DOHH2 (cell line): ENCODE results near the gene CCDC15.

Source experiments
- H3F3A ChIP-seq: fragments of 200-600 bp; sonication (generic), shearing (Covaris generic); 2 replicates; pipeline ENCODE4 v1.6.0; 2016; ENCODE audit warnings: antibody characterized with exemption, mild to moderate bottlenecking; ENCODE audit not compliant: control insufficient read depth, insufficient read depth
- H3K27ac ChIP-seq: fragments of 200-600 bp; sonication (generic); 2 replicates; pipeline ENCODE4 v1.5.1; 2014; ENCODE audit warnings: low read depth, mild to moderate bottlenecking, low read length, moderate library complexity
- H3K27me3 ChIP-seq: fragments of 200-600 bp; sonication (generic); 2 replicates; pipeline ENCODE4 v1.6.1; 2014; ENCODE audit warnings: mild to moderate bottlenecking, low read length, mixed read lengths; ENCODE audit not compliant: control insufficient read depth
- H3K36me3 ChIP-seq: fragments of 200-600 bp; sonication (generic); 2 replicates; pipeline ENCODE4 v1.6.1; 2014; ENCODE audit warnings: mild to moderate bottlenecking, low read length, moderate library complexity, mixed read lengths; ENCODE audit not compliant: control insufficient read depth
- H3K4me1 ChIP-seq: fragments of 200-600 bp; sonication (generic); 2 replicates; pipeline ENCODE4 v1.6.1; 2014; ENCODE audit warnings: mild to moderate bottlenecking, low read length, mixed read lengths; ENCODE audit not compliant: control insufficient read depth
- H3K4me2 ChIP-seq: fragments of 200-600 bp; sonication (generic); 2 replicates; pipeline ENCODE4 v1.6.0; 2014; ENCODE audit warnings: mild to moderate bottlenecking, low read length, moderate library complexity
- H3K4me3 ChIP-seq: fragments of 200-600 bp; sonication (generic); 2 replicates; pipeline ENCODE4 v1.5.1; 2014; ENCODE audit warnings: mild to moderate bottlenecking, low read length, mixed read lengths
- H3K79me2 ChIP-seq: fragments of 200-600 bp; sonication (generic); 2 replicates; pipeline ENCODE4 v1.6.1; 2014; ENCODE audit warnings: mild to moderate bottlenecking, low read length, mixed read lengths; ENCODE audit not compliant: control insufficient read depth
- H3K9me2 ChIP-seq: fragments of 200-600 bp; sonication (generic); replicated peaks from 2 replicates; pipeline ENCODE4 v1.6.1; 2014; ENCODE audit warnings: mild to moderate bottlenecking, low read length, mixed read lengths; ENCODE audit not compliant: control insufficient read depth
- H3K9me3 ChIP-seq: fragments of 200-600 bp; sonication (generic); 2 replicates; pipeline ENCODE4 v1.6.1; 2014; ENCODE audit warnings: antibody characterized with exemption, low read length, mixed read lengths; ENCODE audit not compliant: control insufficient read depth, insufficient read depth
- H4K20me1 ChIP-seq: fragments of 200-600 bp; sonication (generic); 2 replicates; pipeline ENCODE4 v1.6.0; 2014; ENCODE audit warnings: low read depth, mild to moderate bottlenecking, antibody characterized with exemption, low read length, moderate library complexity; ENCODE audit not compliant: control insufficient read depth, insufficient read depth
- CTCF ChIP-seq: fragments of 200-600 bp; sonication (generic); IDR thresholded peaks from one replicate; pipeline ENCODE4 v1.5.1; 2014; ENCODE audit warnings: antibody characterized with exemption, mild to moderate bottlenecking, low read depth, low read length; ENCODE audit not compliant: poor library complexity, severe bottlenecking
- EZH2phosphoT487 ChIP-seq: fragments of 200-600 bp; sonication (generic); IDR thresholded peaks from 2 replicates; pipeline ENCODE4 v1.6.1; 2017; ENCODE audit warnings: borderline replicate concordance, mild to moderate bottlenecking, antibody characterized with exemption, low read length, moderate library complexity, mixed read lengths

CCDC15 gene

DNA sequence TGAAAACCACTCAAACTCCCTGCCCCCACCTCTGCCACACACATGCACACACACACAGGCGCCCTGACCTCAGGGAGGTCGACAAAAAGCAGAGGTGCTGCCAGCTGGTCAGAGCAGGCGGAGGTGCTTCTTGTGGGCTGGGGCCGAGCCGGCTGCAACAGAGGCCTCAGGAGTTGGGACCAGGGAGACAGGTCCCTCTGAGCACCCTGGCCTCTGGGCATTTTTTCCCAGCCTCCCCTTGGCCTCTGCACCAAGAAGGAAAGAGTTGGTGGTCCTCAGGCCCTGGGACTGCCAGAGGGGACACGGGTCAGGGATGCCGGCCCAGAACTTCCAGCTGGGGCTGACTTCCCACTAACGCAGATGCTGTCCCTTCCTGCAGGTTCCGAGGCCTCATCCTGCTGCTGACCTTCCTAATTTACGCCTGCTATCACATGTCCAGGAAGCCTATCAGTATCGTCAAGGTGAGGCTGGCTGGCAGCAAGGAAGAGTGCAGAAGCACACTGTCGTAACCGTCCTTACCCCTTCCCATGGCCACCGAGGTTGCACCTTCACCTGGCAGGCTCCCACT is 122.5 kb downstream of the CCDC15 start:
- no peak overlapping the region for H3K4me2 ChIP-seq
- no peaks in the 10 kb centered on the region for H3K79me2 ChIP-seq
- H4K20me1 ChIP-seq: no peaks in the 10 kb centered on the region
- no peaks in the 10 kb centered on the region for H3F3A ChIP-seq
- H3K4me1 ChIP-seq: peaks cover 28% of the 10 kb centered on the region
- H3K27ac ChIP-seq: no peak overlapping the region
- no peaks in the 10 kb centered on the region for H3K27me3 ChIP-seq
- H3K9me3 ChIP-seq: no peaks in the 10 kb centered on the region
- H3K4me3 ChIP-seq: no peak overlapping the region
- TF ChIP-seq CTCF (no peak), EZH2phosphoT487 (no peak)
- H3K9me2 ChIP-seq: no peaks in the 10 kb centered on the region
- H3K36me3 ChIP-seq: no peaks in the 10 kb centered on the region

DNA sequence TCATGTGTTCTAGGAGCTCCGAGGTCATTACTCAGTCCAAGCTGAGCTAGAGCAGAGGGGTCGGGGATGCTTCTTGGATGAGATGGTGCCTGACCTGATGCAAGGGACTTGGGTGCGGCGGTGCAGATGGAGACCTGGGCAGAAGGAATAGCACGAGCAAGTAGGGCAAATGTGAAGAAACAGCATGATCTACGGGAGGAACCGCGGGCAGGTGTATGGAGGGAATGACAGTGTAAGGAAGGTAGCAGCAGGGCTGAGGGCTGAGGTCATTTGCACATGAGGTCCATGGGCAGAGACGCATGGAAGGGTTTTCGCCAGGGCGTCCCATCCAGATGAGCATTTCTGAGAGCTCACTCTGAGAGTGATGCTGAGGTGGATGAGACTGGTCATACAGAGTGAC is 124.0 kb downstream of the CCDC15 start:
- no peaks in the 10 kb centered on the region for H3K9me2 ChIP-seq
- H3K27ac ChIP-seq: no peak overlapping the region
- no peaks in the 10 kb centered on the region for H3K27me3 ChIP-seq
- no peaks in the 10 kb centered on the region for H3K36me3 ChIP-seq
- H3F3A ChIP-seq: no peaks in the 10 kb centered on the region
- peaks cover 13% of the 10 kb centered on the region for H3K4me1 ChIP-seq
- no peaks in the 10 kb centered on the region for H4K20me1 ChIP-seq
- H3K4me2 ChIP-seq: no peak overlapping the region
- TF ChIP-seq CTCF (no peak), EZH2phosphoT487 (no peak)
- H3K4me3 ChIP-seq: no peak overlapping the region
- H3K79me2 ChIP-seq: no peaks in the 10 kb centered on the region
- no peaks in the 10 kb centered on the region for H3K9me3 ChIP-seq

GRCh38 chr11:125078516-125079140 is 124.6 kb downstream of the CCDC15 start:
- Histone ChIP-seq H4K20me1 (no peaks in the 10 kb centered on the region), H3K36me3 (no peaks in the 10 kb centered on the region), H3K4me1 (peaks cover 6% of the 10 kb centered on the region), H3K9me2 (no peaks in the 10 kb centered on the region), H3K27me3 (no peaks in the 10 kb centered on the region), H3K9me3 (no peaks in the 10 kb centered on the region), H3F3A (no peaks in the 10 kb centered on the region), H3K79me2 (no peaks in the 10 kb centered on the region), H3K4me2 (no peak overlapping the region), H3K27ac (no peak overlapping the region), H3K4me3 (no peak overlapping the region)
- no peak for TF ChIP-seq EZH2phosphoT487

- H3K9me2 ChIP-seq: no peaks in the 10 kb centered on the region
- no peaks in the 10 kb centered on the region for H3K9me3 ChIP-seq
- no peaks in the 10 kb centered on the region for H3K27me3 ChIP-seq
- no peak overlapping the region for H3K4me3 ChIP-seq
- no peaks in the 10 kb centered on the region for H3K36me3 ChIP-seq
- no peaks in the 10 kb centered on the region for H3F3A ChIP-seq
- no peak overlapping the region for H3K4me2 ChIP-seq
- H3K79me2 ChIP-seq: no peaks in the 10 kb centered on the region
- no peak for TF ChIP-seq EZH2phosphoT487
- no peak for TF ChIP-seq CTCF
- H4K20me1 ChIP-seq: no peaks in the 10 kb centered on the region
- H3K4me1 ChIP-seq: no peaks in the 10 kb centered on the region; the same call in 1 of the 2 replicates
- no peak overlapping the region for H3K27ac ChIP-seq
Measured at GRCh38 chr11:125079151-125079877, 125.3 kb downstream of the CCDC15 start.
